HEK293 (cell line): ENCODE data around the gene ZDHHC14.

Experiments used
- CTCF ChIA-PET: fragments of 350-600 bp; formaldehyde crosslinking; extraction: SDS; loops from one replicate; lab custom pipeline; 2021; ENCODE audit warnings: antibody characterized with exemption; lab: Yijun Ruan, JAX
- POLR2A ChIA-PET: fragments of 300-600 bp; formaldehyde crosslinking; extraction: SDS; loops from one replicate; lab custom pipeline; 2020; ENCODE audit warnings: antibody characterized with exemption, inconsistent platforms; lab: Yijun Ruan, JAX
- H3K27ac ChIP-seq: fragments of 200-500 bp; sonication (Bioruptor generic); 2 replicates; pipeline ENCODE4 v1.5.1; 2014; ENCODE audit warnings: low read depth, low read length, control low read depth, inconsistent platforms; ENCODE audit errors: extremely low read depth
- H3K36me3 ChIP-seq, 2 experiments: fragments of 200-500 bp in 1 of 2; sonication (Bioruptor generic) in 1 of 2; 1 replicate in 1 of 2; 2 replicates in 1 of 2; pipeline ENCODE4 v1.5.1; 2014 to 2017; ENCODE audit warnings: inconsistent platforms in 2 of 2, low read length in 2 of 2; ENCODE audit not compliant: control insufficient read depth in 2 of 2, insufficient read depth in 1 of 2
- H3K4me1 ChIP-seq: fragments of 200-500 bp; sonication (Bioruptor generic); 2 replicates; pipeline ENCODE4 v1.5.1; 2014; ENCODE audit warnings: mild to moderate bottlenecking, low read length, inconsistent platforms; ENCODE audit not compliant: control insufficient read depth, insufficient read depth
- H3K4me3 ChIP-seq: 2 replicates; pipeline ENCODE4 v1.5.1; 2011; ENCODE audit warnings: low read depth, mild to moderate bottlenecking, control low read depth, low read length, moderate library complexity
- H3K9me3 ChIP-seq: fragments of 200-500 bp; sonication (Bioruptor generic); 2 replicates; pipeline ENCODE4 v1.5.1; 2014; ENCODE audit warnings: low read depth, low read length, inconsistent platforms; ENCODE audit not compliant: control insufficient read depth, insufficient read depth
- FEZF1 ChIP-seq: fragments of 450-650 bp; formaldehyde crosslinking; IDR thresholded peaks from 2 replicates; pipeline ENCODE4 v1.5.1; 2016; ENCODE audit warnings: missing biosample characterization, missing genetic modification characterization
- GLIS1 ChIP-seq: fragments of 450-650 bp; formaldehyde crosslinking; IDR thresholded peaks from 2 replicates; pipeline ENCODE4 v1.5.1; 2016; ENCODE audit warnings: missing biosample characterization, missing genetic modification characterization
- KLF9 ChIP-seq: fragments of 450-650 bp; formaldehyde crosslinking; IDR thresholded peaks from 2 replicates; pipeline ENCODE4 v1.5.1; 2016; ENCODE audit warnings: missing biosample characterization, missing genetic modification characterization, low read depth
- OVOL3 ChIP-seq: fragments of 450-650 bp; formaldehyde crosslinking; IDR thresholded peaks from 2 replicates; pipeline ENCODE4 v1.5.1; 2016; ENCODE audit warnings: missing biosample characterization, missing genetic modification characterization
- ZNF121 ChIP-seq: fragments of 450-650 bp; formaldehyde crosslinking; IDR thresholded peaks from 2 replicates; pipeline ENCODE4 v1.5.1; 2016; ENCODE audit warnings: missing biosample characterization, missing genetic modification characterization
- ZNF140 ChIP-seq: fragments of 450-650 bp; formaldehyde crosslinking; IDR thresholded peaks from 2 replicates; pipeline ENCODE4 v1.5.1; 2016; ENCODE audit warnings: missing biosample characterization, missing genetic modification characterization
- ZNF19 ChIP-seq: fragments of 450-650 bp; formaldehyde crosslinking; IDR thresholded peaks from 2 replicates; pipeline ENCODE4; 2016; ENCODE audit warnings: missing biosample characterization, missing genetic modification characterization, low read depth
- ZNF335 ChIP-seq: fragments of 450-650 bp; formaldehyde crosslinking; conservative IDR thresholded peaks from 2 replicates; pipeline ENCODE4 v1.5.1; 2016; ENCODE audit warnings: missing biosample characterization, missing genetic modification characterization
- ZNF350 ChIP-seq: fragments of 450-650 bp; formaldehyde crosslinking; IDR thresholded peaks from 2 replicates; pipeline ENCODE4 v1.5.0; 2017; ENCODE audit warnings: missing biosample characterization, mild to moderate bottlenecking, missing genetic modification characterization
- ZNF394 ChIP-seq: fragments of 450-650 bp; formaldehyde crosslinking; IDR thresholded peaks from 2 replicates; pipeline ENCODE4 v1.5.1; 2016; ENCODE audit warnings: missing biosample characterization, missing genetic modification characterization, mild to moderate bottlenecking, moderate library complexity, borderline replicate concordance
- ZNF423 ChIP-seq: fragments of 450-650 bp; formaldehyde crosslinking; IDR thresholded peaks from 2 replicates; pipeline ENCODE4 v1.5.1; 2016; ENCODE audit warnings: missing biosample characterization, missing genetic modification characterization
- ZNF473 ChIP-seq: fragments of 450-650 bp; formaldehyde crosslinking; IDR thresholded peaks from 2 replicates; pipeline ENCODE4 v1.5.1; 2017; ENCODE audit warnings: missing biosample characterization, missing genetic modification characterization
- ZNF623 ChIP-seq: fragments of 450-650 bp; formaldehyde crosslinking; IDR thresholded peaks from 2 replicates; pipeline ENCODE4 v1.5.1; 2016; ENCODE audit warnings: missing biosample characterization, missing genetic modification characterization
- ZNF624 ChIP-seq: fragments of 450-650 bp; formaldehyde crosslinking; IDR thresholded peaks from 2 replicates; pipeline ENCODE4 v1.5.1; 2017; ENCODE audit warnings: missing biosample characterization, missing genetic modification characterization
- ZNF704 ChIP-seq: fragments of 450-650 bp; formaldehyde crosslinking; IDR thresholded peaks from 2 replicates; pipeline ENCODE4 v1.5.1; 2016; ENCODE audit warnings: missing biosample characterization, missing genetic modification characterization
- TF ChIP-seq, protein P1 (sequence below): fragments of 450-650 bp; formaldehyde crosslinking; IDR thresholded peaks from 2 replicates; pipeline ENCODE4 v1.5.1; 2016; ENCODE audit warnings: missing biosample characterization, missing genetic modification characterization
- TF ChIP-seq, protein P2 (sequence below): fragments of 450-650 bp; formaldehyde crosslinking; IDR thresholded peaks from 2 replicates; pipeline ENCODE4 v1.5.1; 2016; ENCODE audit warnings: missing biosample characterization, missing genetic modification characterization, low read depth

ZDHHC14 gene

GRCh38 chr6:157498817-157499216 lies 117.8 kb downstream of the ZDHHC14 start (continued):
- TF ChIP-seq ZNF423 (tag by site-specific recombination) = no peak
- TF ChIP-seq, protein P1, sequence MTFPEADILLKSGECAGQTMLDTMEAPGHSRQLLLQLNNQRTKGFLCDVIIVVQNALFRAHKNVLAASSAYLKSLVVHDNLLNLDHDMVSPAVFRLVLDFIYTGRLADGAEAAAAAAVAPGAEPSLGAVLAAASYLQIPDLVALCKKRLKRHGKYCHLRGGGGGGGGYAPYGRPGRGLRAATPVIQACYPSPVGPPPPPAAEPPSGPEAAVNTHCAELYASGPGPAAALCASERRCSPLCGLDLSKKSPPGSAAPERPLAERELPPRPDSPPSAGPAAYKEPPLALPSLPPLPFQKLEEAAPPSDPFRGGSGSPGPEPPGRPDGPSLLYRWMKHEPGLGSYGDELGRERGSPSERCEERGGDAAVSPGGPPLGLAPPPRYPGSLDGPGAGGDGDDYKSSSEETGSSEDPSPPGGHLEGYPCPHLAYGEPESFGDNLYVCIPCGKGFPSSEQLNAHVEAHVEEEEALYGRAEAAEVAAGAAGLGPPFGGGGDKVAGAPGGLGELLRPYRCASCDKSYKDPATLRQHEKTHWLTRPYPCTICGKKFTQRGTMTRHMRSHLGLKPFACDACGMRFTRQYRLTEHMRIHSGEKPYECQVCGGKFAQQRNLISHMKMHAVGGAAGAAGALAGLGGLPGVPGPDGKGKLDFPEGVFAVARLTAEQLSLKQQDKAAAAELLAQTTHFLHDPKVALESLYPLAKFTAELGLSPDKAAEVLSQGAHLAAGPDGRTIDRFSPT (tag by site-specific recombination) = no peak
- TF ChIP-seq ZNF394 (tag by site-specific recombination) = no peak
- TF ChIP-seq ZNF19 (tag by site-specific recombination) = no peak
- TF ChIP-seq, protein P2, sequence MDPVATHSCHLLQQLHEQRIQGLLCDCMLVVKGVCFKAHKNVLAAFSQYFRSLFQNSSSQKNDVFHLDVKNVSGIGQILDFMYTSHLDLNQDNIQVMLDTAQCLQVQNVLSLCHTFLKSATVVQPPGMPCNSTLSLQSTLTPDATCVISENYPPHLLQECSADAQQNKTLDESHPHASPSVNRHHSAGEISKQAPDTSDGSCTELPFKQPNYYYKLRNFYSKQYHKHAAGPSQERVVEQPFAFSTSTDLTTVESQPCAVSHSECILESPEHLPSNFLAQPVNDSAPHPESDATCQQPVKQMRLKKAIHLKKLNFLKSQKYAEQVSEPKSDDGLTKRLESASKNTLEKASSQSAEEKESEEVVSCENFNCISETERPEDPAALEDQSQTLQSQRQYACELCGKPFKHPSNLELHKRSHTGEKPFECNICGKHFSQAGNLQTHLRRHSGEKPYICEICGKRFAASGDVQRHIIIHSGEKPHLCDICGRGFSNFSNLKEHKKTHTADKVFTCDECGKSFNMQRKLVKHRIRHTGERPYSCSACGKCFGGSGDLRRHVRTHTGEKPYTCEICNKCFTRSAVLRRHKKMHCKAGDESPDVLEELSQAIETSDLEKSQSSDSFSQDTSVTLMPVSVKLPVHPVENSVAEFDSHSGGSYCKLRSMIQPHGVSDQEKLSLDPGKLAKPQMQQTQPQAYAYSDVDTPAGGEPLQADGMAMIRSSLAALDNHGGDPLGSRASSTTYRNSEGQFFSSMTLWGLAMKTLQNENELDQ (tag by site-specific recombination) = no peak
- TF ChIP-seq ZNF473 (tag by site-specific recombination) = no peak
- no peak for TF ChIP-seq OVOL3

DNA sequence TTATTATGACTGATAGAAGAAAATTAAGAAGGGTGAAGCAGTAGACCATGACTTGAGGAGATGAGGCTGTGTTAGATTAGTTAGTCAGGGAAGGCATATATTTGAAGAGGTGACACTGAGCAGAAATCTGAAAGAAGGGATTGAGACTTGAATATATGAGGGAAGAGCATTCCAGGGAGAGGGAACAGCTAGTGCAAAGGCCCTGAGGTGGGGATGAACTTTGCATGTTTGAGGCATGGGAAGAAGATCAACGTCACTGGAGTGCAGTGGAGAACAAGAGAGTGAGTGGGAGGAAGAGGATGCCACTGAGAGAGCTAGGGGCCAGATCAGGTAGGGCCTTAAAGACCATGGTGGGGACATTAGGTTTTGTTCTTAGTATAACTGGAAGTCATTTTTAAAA lies 119.0 kb downstream of the ZDHHC14 start:
- ChIA-PET CTCF (interaction anchor here (1.3 kb wide), 1 partner anchor 13 kb away, joined by 3 read pairs; no protein-coding TSS in a partner anchor), POLR2A (no interaction called here)
- H3K36me3 ChIP-seq = no peaks in the 10 kb centered on the region
- no peaks in the 10 kb centered on the region for H3K9me3 ChIP-seq
- no peaks in the 10 kb centered on the region for H3K4me1 ChIP-seq
- TF ChIP-seq ZNF704 = no peak
- TF ChIP-seq ZNF623 (tag by site-specific recombination) = peak; percentile 78
- TF ChIP-seq GLIS1 (tag by site-specific recombination) = no peak
- TF ChIP-seq ZNF335 = no peak
- no peak for TF ChIP-seq ZNF394 (tag by site-specific recombination)
- no peak for TF ChIP-seq ZNF473 (tag by site-specific recombination)
- H3K27ac ChIP-seq = no peak overlapping the region
- no peak overlapping the region for H3K4me3 ChIP-seq

GRCh38 chr6:157503018-157503747 lies 122.2 kb downstream of the ZDHHC14 start:
- ChIA-PET POLR2A (no interaction called here), CTCF (no interaction called here)
- no peak overlapping the region for H3K27ac ChIP-seq
- TF ChIP-seq ZNF624 (tag by site-specific recombination) (no peak), ZNF350 (peak; percentile 68; the same call in 1 of the 2 replicates), FEZF1 (tag by site-specific recombination) (no peak), KLF9 (no peak), ZNF121 (tag by site-specific recombination) (no peak), ZNF140 (tag by site-specific recombination) (no peak)
- no peak overlapping the region for H3K4me3 ChIP-seq
- H3K4me1 ChIP-seq = no peaks in the 10 kb centered on the region
- no peaks in the 10 kb centered on the region for H3K9me3 ChIP-seq
- no peaks in the 10 kb centered on the region for H3K36me3 ChIP-seq
